HFFc6 (cell line): ENCODE data around the gene PALLD. TPM values are rescaled to one million over a fixed set of nuclear protein-coding genes. Genes with fewer than 3 reads are reported as not detected.

Experiments used
- DNase-seq: peaks from one replicate; pipeline ENCODE4 v3.0.0-alpha.2; 2018
- H3K27ac Mint-ChIP-seq: 2 replicates; pipeline ENCODE4 v1.8.0; 2020; ENCODE audit warnings: mild to moderate bottlenecking, mixed read lengths
- H3K27me3 Mint-ChIP-seq: 2 replicates; pipeline ENCODE4 v1.8.0; 2021; ENCODE audit warnings: mild to moderate bottlenecking, moderate library complexity, mixed read lengths; ENCODE audit not compliant: insufficient read depth
- H3K36me3 Mint-ChIP-seq: 2 replicates; pipeline ENCODE4 v1.8.0; 2021; ENCODE audit warnings: low read depth, mixed read lengths
- H3K4me1 Mint-ChIP-seq: 2 replicates; pipeline ENCODE4 v1.8.0; 2020; ENCODE audit warnings: low read depth, mixed read lengths
- H3K4me3 Mint-ChIP-seq: 2 replicates; pipeline ENCODE4 v1.8.0; 2020; ENCODE audit warnings: mild to moderate bottlenecking, moderate library complexity, mixed read lengths
- H3K9me3 Mint-ChIP-seq: 2 replicates; pipeline ENCODE4 v1.8.0; 2020; ENCODE audit warnings: mild to moderate bottlenecking, mixed read lengths
- CTCF ChIP-seq: fragments of 200-600 bp; sonication (generic); IDR thresholded peaks from 2 replicates; pipeline ENCODE4 v1.5.0; 2021; ENCODE audit warnings: antibody characterized with exemption, mild to moderate bottlenecking
- total RNA-seq, 6 experiments: library from RNA; stranded (reverse); fragmentation: NEBNext Ultra II Directional; extraction: Animal tissue kit (Norgen Biotek cat#: 25700); gene quantifications; 2 replicates in 1 of 6; 3 replicates in 5 of 6; pipeline ENCODE4 v1.2.3, GENCODE V29; 2021

Gene PALLD
- total RNA-seq, 6 experiments from 2014 or later = 72.6 to 163 (median 149) TPM

DNA sequence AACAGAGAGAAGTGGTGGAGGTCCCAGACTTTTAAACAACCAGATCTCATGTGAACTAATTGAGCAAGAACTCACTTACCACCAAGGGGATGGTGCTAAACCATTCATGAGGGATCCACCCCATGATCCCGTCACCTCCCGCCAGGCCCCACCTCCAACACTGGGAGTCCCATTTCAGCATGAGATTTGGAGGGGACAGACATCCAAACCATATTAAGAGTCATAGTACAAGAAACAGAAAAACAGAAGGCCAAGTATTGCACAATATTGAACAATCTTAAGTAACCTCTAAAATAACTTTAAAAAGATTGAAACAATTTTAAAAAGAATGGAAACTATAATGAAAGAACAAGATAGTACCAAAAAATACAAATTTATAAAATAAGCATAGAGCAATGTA, 403.2 kb downstream of the PALLD start:
- no peaks in the 10 kb centered on the region for H3K4me1 Mint-ChIP-seq
- no peak overlapping the region for H3K27ac Mint-ChIP-seq
- no peak overlapping the region for H3K4me3 Mint-ChIP-seq
- H3K9me3 Mint-ChIP-seq = no peaks in the 10 kb centered on the region
- DNase-seq = no peak
- H3K36me3 Mint-ChIP-seq = peaks cover 62% of the 10 kb centered on the region
- H3K27me3 Mint-ChIP-seq = no peaks in the 10 kb centered on the region; the same call in 1 of the 2 replicates
- TF ChIP-seq CTCF = no peak

DNA sequence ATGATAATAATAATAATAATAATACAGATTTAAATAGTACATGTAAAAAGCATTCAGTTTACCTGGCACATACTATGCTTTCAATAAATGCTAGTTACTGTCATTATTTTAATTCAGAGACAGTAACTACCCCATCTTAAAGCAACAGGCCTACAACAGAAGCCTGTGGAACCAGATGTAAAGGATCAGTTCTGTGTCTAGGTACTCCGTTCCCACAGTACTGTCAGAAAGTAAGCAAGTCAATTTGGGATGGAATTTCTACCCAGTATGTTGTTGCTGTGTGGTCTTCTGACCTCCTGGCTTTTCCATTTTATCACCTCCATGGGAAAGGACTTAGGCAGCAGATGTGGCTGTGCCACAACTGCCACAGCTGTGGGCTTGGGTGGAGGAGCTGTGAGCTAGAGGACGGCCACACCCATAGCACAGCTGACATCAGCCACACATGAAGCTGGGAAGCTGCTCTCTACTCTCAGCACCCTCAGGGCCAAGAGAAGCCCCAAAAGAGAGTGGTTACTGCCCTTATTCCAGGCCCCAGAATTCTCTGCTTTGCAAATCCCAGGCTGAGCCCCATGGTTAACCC, 410.4 kb downstream of the PALLD start:
- no peaks in the 10 kb centered on the region for H3K9me3 Mint-ChIP-seq
- no peak for TF ChIP-seq CTCF
- H3K36me3 Mint-ChIP-seq = peaks cover 52% of the 10 kb centered on the region
- DNase-seq = no peak
- no peaks in the 10 kb centered on the region for H3K27me3 Mint-ChIP-seq
- no peak overlapping the region for H3K4me3 Mint-ChIP-seq
- H3K27ac Mint-ChIP-seq = peak overlapping the region; percentile 67
- peaks cover 20% of the 10 kb centered on the region for H3K4me1 Mint-ChIP-seq

- no peak overlapping the region; the same call in 1 of the 2 replicates for H3K4me3 Mint-ChIP-seq
- no peak for TF ChIP-seq CTCF
- H3K27ac Mint-ChIP-seq = peak overlapping the region; percentile 82; the same call in 1 of the 2 replicates
- DNase-seq = peak; percentile 52
- peaks cover 20% of the 10 kb centered on the region for H3K4me1 Mint-ChIP-seq
- no peaks in the 10 kb centered on the region for H3K27me3 Mint-ChIP-seq
- peaks cover 49% of the 10 kb centered on the region for H3K36me3 Mint-ChIP-seq
- no peaks in the 10 kb centered on the region for H3K9me3 Mint-ChIP-seq
These were observed 411.2 kb downstream of the PALLD start for GRCh38 chr4:168908093-168908492.

- Mint-ChIP-seq H3K27ac (peak overlapping the region; percentile 82), H3K27me3 (no peaks in the 10 kb centered on the region), H3K36me3 (peaks cover 45% of the 10 kb centered on the region), H3K4me3 (no peak overlapping the region), H3K9me3 (no peaks in the 10 kb centered on the region), H3K4me1 (peaks cover 20% of the 10 kb centered on the region)
- DNase-seq = no peak
- TF ChIP-seq CTCF = no peak
These were observed 412.0 kb downstream of the PALLD start for GRCh38 chr4:168908851-168909273.

- Mint-ChIP-seq H3K4me3 (no peak overlapping the region), H3K9me3 (no peaks in the 10 kb centered on the region), H3K27me3 (no peaks in the 10 kb centered on the region), H3K4me1 (no peaks in the 10 kb centered on the region), H3K27ac (no peak overlapping the region), H3K36me3 (peaks cover 35% of the 10 kb centered on the region)
- DNase-seq = no peak
- no peak for TF ChIP-seq CTCF
These were observed 417.2 kb downstream of the PALLD start for GRCh38 chr4:168914095-168914494.
